BE2C (cell line): ENCODE measurements around the gene KRT4.

Source experiments
- DNase-seq: peaks from one replicate; pipeline ENCODE4 v3.0.0-alpha.2; 2020
- H3K27me3 ChIP-seq: fragments of 250-450 bp; sonication (Bioruptor Pico); 2 replicates; pipeline ENCODE4 v1.5.1; 2020; ENCODE audit warnings: mild to moderate bottlenecking
- H3K36me3 ChIP-seq: fragments of 250-450 bp; sonication (Bioruptor Pico); 2 replicates; pipeline ENCODE4 v1.5.1; 2020; ENCODE audit warnings: mild to moderate bottlenecking
- H3K4me1 ChIP-seq: fragments of 250-450 bp; sonication (Bioruptor Pico); 2 replicates; pipeline ENCODE4 v1.5.1; 2020
- H3K4me3 ChIP-seq: 2 replicates; pipeline ENCODE4 v1.5.1; 2011; ENCODE audit warnings: low read depth, low read length
- H3K9me3 ChIP-seq: fragments of 250-450 bp; sonication (Bioruptor Pico); 2 replicates; pipeline ENCODE4 v1.5.1; 2020
- CTCF ChIP-seq: IDR thresholded peaks from 2 replicates; pipeline ENCODE4 v1.5.1; 2012; ENCODE audit warnings: mild to moderate bottlenecking, low read depth, low read length

The KRT4 gene

DNA sequence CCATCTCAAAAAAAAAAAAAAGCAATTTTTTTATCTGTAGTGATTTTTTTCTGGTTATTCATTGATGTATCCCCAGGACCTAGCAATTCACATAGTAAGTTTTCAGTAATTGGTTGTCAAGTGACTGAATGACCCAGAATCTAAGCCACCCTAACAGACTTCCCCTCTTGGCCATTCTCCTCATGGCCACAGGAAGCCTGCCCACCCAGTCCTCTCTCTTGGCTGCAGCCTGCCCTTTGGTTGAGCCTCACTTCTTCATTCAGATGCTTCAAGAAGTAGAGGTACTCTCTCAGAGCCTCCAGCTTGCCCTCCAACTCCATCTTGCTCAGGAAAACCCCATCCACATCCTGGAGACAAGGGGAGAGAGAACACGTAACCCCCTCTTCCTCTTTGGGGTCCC is 32.0 kb upstream of the KRT4 start:
- H3K4me1 ChIP-seq, result no peaks in the 10 kb centered on the region
- no peak overlapping the region for H3K4me3 ChIP-seq
- H3K9me3 ChIP-seq, result no peaks in the 10 kb centered on the region
- no peak for TF ChIP-seq CTCF
- DNase-seq, result no peak
- H3K36me3 ChIP-seq, result no peaks in the 10 kb centered on the region
- peaks cover 13% of the 10 kb centered on the region for H3K27me3 ChIP-seq

- Histone ChIP-seq H3K27me3 (peaks cover 19% of the 10 kb centered on the region), H3K4me1 (no peaks in the 10 kb centered on the region), H3K4me3 (no peak overlapping the region), H3K36me3 (no peaks in the 10 kb centered on the region), H3K9me3 (no peaks in the 10 kb centered on the region)
- no peak for DNase-seq
- TF ChIP-seq CTCF, result no peak
These were observed 30.5 kb upstream of the KRT4 start for GRCh38 chr12:52844386-52844785.

GRCh38 chr12:52839436-52840105 is 25.7 kb upstream of the KRT4 start:
- no peaks in the 10 kb centered on the region for H3K9me3 ChIP-seq
- H3K27me3 ChIP-seq, result peaks cover 46% of the 10 kb centered on the region
- no peaks in the 10 kb centered on the region for H3K4me1 ChIP-seq
- H3K36me3 ChIP-seq, result no peaks in the 10 kb centered on the region
- DNase-seq, result no peak
- no peak overlapping the region for H3K4me3 ChIP-seq
- TF ChIP-seq CTCF, result no peak

GRCh38 chr12:52838609-52839435 is 24.9 kb upstream of the KRT4 start:
- no peak overlapping the region for H3K4me3 ChIP-seq
- H3K9me3 ChIP-seq, result no peaks in the 10 kb centered on the region
- no peaks in the 10 kb centered on the region for H3K36me3 ChIP-seq
- TF ChIP-seq CTCF, result no peak
- H3K4me1 ChIP-seq, result no peaks in the 10 kb centered on the region
- DNase-seq, result no peak
- H3K27me3 ChIP-seq, result peaks cover 46% of the 10 kb centered on the region

DNA sequence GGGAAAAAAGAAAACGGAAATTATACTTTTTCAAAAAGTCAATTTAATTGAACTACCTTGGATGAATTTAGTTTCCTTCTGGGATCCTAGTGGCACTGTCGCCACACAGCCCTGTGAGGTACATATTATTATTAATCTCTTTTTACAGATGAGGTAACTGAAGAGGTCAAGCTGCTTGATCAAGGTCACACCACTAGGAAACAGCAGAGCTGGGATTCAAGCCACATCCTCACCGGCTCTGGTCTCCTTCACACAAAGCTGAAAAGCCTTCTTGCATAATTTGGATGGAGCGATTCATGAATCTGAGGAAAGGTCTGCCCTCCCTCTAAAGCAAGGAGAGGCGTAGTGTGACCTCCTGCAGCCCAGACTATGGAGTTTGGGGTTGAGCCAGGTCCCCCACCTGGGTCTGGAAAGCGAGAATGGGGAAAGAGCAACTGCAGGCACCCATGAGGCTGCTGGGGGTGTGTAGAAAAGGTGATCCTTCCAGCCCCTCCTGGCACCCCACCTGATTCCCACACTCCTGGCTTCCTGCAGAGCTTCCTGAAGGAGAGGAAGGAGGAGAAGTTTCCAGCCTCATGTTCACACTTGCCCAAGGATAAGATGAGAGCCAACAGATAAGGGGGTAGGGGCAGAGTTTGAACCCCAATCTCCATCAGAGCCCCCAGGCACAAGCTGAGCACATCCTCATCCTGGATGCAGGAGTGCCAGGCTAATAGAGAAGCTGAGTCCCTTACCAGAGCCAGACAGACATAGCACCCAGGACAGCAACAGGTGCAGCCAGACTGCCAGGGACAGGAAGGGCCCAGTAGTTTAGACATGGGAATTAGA is 24.1 kb upstream of the KRT4 start:
- Histone ChIP-seq H3K4me3 (no peak overlapping the region), H3K9me3 (no peaks in the 10 kb centered on the region), H3K4me1 (no peaks in the 10 kb centered on the region), H3K27me3 (peaks cover 46% of the 10 kb centered on the region), H3K36me3 (no peaks in the 10 kb centered on the region)
- DNase-seq, result no peak
- no peak for TF ChIP-seq CTCF

DNA sequence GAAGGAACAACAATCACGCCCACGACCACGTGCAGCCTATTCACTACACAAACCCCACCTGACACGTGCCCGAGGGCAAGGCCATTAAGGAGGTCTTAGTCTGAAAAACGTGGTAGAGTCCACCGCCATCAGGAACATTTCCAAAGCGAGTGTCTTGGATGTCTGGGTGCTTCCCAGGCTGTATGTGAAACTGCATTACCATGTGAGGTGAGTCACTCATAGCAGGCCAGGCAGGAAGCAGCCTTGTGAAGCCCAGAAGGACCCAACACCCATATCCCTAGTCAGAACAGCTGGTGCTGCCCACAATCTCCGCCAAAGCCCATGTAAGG is 23.5 kb upstream of the KRT4 start:
- no peak overlapping the region for H3K4me3 ChIP-seq
- no peaks in the 10 kb centered on the region for H3K9me3 ChIP-seq
- peaks cover 44% of the 10 kb centered on the region for H3K27me3 ChIP-seq
- no peak for TF ChIP-seq CTCF
- H3K4me1 ChIP-seq, result no peaks in the 10 kb centered on the region
- H3K36me3 ChIP-seq, result no peaks in the 10 kb centered on the region
- DNase-seq, result no peak
